ENCODE results near the gene HOTAIR.

HOTAIR gene

DNA sequence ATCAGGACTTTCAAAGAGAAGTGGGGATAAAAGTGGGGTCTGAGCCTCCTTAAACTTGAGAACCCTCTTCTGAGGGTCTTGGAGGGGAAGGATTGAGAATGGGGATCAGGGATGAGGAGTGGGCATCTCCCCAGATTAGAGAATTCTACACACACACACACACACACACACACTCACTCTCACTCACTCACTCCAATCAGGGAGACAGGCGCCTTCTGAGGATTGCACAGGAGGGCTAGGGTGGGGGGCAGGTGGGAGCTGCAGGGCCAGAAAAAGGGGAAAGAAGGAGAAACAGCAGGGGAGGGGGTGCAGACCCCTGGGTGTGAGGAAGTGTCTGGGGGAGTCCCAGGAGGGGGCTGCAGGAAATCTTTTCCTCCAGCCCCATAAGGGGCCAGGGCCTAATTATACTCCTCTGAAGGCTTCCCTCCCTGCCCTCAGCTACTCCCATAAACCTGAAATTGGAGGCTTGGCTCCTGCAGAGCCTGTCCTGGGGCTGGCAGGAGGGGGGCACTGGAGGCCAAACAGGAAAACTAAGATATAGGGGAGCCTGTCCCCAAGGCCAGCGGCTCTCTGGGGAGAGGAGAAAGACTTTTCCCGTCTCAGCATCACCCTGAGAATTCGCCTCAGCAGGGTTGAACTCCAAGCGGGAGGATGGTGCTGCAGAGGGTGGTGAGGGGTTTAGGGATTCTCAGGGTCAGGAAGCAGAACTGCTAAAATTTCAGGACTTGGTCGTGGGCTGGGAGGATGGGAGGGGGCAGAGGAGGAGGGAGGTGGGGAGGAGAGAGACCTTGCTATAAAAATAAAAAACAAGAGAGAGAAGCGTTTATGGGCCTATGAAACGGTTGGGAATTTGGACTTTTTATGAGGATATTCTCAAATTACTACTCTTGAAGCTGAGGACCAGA, 26.8 kb upstream of the HOTAIR start:
- no peak for TF ChIP-seq ZFX (IDR thresholded peaks at IDR 0.05)
- TF ChIP-seq, protein P1, sequence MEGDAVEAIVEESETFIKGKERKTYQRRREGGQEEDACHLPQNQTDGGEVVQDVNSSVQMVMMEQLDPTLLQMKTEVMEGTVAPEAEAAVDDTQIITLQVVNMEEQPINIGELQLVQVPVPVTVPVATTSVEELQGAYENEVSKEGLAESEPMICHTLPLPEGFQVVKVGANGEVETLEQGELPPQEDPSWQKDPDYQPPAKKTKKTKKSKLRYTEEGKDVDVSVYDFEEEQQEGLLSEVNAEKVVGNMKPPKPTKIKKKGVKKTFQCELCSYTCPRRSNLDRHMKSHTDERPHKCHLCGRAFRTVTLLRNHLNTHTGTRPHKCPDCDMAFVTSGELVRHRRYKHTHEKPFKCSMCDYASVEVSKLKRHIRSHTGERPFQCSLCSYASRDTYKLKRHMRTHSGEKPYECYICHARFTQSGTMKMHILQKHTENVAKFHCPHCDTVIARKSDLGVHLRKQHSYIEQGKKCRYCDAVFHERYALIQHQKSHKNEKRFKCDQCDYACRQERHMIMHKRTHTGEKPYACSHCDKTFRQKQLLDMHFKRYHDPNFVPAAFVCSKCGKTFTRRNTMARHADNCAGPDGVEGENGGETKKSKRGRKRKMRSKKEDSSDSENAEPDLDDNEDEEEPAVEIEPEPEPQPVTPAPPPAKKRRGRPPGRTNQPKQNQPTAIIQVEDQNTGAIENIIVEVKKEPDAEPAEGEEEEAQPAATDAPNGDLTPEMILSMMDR (conservative IDR thresholded peaks at IDR 0.05) = no peak
- H3K27ac ChIP-seq = peak overlapping the region; percentile 84; the same call in 1 of the 2 replicates

DNA sequence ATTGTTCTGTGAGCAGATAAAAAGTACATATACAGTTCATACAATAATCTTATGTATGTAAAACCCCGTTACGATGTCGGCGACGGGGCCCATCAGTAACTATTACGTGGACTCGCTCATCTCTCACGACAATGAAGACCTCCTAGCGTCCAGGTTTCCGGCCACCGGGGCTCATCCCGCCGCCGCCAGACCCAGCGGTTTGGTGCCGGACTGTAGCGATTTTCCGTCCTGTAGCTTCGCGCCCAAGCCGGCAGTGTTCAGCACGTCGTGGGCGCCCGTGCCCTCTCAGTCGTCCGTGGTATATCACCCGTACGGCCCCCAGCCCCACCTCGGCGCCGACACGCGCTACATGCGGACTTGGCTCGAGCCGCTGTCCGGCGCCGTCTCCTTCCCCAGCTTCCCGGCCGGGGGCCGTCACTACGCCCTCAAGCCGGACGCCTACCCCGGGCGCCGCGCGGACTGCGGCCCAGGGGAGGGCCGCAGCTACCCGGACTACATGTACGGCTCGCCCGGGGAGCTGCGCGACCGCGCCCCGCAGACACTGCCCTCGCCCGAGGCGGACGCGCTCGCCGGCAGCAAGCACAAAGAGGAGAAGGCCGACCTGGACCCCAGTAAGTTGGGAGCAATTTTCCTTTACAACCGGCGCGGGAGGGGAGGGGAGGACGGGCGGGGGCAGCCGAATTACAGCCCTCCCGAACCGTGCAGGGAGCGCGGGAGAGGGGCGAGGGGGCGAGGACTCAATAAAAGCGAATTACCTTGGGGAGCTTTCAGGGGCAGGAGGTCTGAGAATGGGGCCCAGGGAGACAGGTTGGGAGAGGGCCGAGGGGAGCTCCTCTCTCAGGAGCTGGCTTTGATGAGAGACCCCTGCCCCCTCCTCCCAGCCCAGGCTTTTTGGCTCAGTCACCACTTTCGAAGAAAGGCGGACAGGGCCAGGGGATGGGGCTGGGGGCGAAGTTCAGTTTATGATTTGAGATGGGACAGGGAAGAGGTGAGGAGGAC, 25.7 kb upstream of the HOTAIR start, which contains the start of gene HOXC9:
HOXC9 (plus strand) TSS at position 46 of the 999 bp plus-strand sequence; CDS start at position 74, 28 bp downstream.
- TF ChIP-seq, protein P1 (conservative IDR thresholded peaks at IDR 0.05) = no peak
- peak; percentile 50; the same call in 1 of the 2 replicates for TF ChIP-seq ZFX (IDR thresholded peaks at IDR 0.05)
- H3K27ac ChIP-seq = peak within 1 kb of the TSS; percentile 84

DNA sequence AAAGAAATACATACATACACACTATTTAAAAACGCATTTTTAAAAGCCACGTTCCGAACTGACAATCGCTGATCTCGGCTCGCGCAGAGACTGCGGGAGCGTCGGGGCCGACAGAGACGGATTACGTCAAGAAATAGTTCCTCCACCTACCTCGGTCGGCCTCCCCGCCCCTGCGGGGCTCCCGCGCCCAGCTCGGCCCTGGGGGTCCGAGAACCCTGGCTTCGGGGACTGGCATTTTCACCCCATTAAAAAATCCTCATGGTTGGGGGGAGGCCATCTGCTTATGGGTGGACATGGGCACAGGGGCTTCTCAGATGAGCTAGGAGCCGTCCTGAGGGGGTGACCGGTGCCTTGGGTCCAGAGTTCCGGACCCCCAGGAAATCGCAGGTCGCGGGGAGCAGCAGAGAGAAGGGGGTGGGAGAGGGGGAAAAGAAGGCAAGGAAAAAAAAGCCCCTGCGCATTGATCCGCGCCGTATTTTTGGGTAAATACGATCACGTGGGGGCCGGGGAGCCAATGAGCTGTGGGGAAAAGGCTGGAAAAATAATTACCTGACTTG, 24.9 kb upstream of the HOTAIR start:
- TF ChIP-seq, protein P1 (conservative IDR thresholded peaks at IDR 0.05) = no peak
- TF ChIP-seq ZFX (IDR thresholded peaks at IDR 0.05) = no peak
- H3K27ac ChIP-seq = peak overlapping the region; percentile 84

DNA sequence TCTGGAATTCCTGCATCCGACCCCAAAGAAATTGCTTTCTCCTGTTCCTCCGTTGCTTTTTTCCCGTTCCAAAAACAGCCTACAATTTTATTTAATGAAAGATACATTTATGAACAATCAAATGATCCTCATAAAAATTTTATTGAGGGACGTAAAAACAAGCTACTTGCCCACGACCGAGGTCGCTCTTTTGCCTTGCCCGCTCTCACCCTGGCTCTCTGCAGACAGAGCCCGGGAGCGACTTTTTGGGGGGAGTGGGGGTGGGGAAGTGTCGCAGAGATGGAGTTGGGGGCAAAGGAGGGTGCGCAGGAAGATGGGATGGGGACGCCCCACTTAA, 24.1 kb upstream of the HOTAIR start:
- no peak for TF ChIP-seq ZFX (IDR thresholded peaks at IDR 0.05)
- TF ChIP-seq, protein P1 (conservative IDR thresholded peaks at IDR 0.05) = no peak
- peak overlapping the region; percentile 84 for H3K27ac ChIP-seq

DNA sequence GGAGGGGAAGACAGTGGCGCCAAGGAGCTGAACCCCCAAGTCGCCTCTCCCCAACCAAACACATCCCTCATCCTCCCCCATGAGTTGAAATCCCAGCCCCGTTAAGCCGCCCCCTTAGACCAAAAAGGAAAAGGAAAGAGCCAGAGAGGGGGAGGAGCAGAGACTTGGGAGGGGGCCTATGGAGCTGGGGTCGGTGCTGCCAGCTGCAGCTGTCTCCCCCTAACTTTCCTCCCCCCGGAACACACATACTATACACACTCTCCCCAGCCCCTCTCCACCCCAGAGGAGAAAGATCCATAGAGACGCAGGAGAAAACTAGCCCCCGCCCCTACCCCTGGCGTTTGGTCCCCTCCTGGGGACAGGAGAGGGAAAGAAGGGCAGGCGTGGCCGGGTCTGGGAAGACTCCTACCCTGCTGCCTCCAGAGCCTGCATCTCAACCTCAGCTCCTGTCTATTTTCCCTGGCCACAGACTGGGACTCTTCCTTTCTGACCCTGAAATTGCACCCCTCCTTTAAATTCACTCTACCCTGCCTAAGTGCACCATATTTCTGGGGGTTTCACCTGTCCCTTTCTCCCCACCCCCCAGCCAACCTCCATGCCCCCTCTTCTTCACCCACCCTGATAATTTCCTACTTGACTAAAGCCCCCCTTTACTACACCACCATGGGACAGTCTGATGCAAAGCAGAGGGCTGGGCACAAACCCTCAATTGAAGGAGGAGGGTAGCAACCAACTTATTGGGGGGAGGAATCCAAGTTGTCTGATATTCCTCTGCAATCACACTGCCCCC, 23.6 kb upstream of the HOTAIR start:
- TF ChIP-seq ZFX (IDR thresholded peaks at IDR 0.05) = no peak
- TF ChIP-seq, protein P1 (conservative IDR thresholded peaks at IDR 0.05) = no peak
- H3K27ac ChIP-seq = peak overlapping the region; percentile 84

DNA sequence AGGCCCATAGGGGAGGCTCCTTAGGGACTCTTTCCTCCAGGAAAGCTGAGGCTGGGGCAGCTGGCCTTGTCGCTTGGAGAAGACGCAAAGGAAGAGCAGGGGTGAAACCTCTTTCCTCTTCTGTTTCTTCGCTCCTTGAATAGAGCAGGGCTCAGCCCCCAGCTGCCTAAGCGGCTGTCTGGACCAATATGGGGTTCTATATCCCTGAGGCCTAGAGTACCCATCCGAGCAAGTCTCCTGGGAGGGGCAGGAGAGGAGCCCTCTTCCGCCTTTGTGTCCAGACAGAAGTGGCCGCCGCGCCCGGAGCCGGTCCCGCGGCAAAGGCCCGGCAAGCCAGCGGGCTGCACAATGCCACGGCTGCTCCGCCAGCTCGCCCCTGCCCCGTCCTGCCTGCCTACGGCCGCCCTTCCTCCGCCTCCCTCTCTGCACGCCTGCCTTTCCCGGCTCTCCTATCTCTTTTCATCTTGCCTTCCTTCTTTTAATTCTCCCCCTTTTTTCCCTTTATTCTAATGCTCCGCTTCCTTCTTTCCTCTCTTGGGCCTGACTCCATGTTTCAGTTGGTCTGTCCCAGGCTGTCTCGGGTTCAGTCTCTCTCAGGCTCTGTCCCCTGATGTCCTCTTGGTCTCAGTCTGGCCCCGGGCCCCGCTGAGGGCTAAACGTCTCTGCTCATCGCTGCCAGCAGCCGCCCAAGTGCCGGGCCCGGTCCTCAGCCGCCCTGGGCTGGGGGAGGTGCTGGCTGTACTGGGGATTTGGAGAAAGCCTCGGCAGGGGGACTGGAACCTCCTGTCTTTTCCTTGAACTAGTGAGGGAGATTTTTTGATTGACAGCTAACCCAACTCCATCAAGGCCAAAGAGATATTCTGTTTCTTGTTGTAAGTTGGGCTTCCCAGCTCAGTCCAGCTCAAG, 22.7 kb upstream of the HOTAIR start:
- no peak overlapping the region; the same call in 1 of the 2 replicates for H3K27ac ChIP-seq
- TF ChIP-seq ZFX (IDR thresholded peaks at IDR 0.05) = no peak
- TF ChIP-seq, protein P1 (conservative IDR thresholded peaks at IDR 0.05) = no peak
